GM19397 (cell line): ENCODE data around the gene RGS8.

Experiments used
- ATAC-seq: cut with Tn5 transposase; IDR thresholded peaks from one replicate; pipeline ENCODE4 v1.9.1; 2021; ENCODE audit warnings: mild to moderate bottlenecking, moderate library complexity; ENCODE audit not compliant: unreplicated experiment

Gene RGS8

GRCh38 chr1:182642461-182642860, 41.9 kb downstream of the RGS8 start:
- no peak for ATAC-seq

- no peak for ATAC-seq
Measured at GRCh38 chr1:182641561-182641960, 42.8 kb downstream of the RGS8 start.

DNA sequence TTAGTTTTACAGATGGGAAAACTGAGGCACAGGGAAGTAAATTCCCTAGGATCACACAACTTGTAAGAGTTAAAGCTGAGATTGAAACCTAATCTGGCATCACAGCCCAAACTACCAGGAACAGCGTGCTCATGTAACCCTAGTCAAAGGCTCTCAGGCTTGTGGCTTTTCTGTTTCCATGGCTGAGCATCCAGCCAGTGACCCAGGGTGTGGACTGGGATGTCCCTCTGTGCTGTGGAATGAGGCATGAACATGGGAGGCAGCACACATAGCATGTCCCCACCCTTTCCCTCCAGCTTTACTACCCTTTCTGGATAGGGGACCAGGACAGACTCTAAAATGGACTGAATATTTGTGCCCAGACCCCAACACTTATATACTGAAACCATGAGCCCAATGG, 45.1 kb downstream of the RGS8 start:
- ATAC-seq, result no peak

DNA sequence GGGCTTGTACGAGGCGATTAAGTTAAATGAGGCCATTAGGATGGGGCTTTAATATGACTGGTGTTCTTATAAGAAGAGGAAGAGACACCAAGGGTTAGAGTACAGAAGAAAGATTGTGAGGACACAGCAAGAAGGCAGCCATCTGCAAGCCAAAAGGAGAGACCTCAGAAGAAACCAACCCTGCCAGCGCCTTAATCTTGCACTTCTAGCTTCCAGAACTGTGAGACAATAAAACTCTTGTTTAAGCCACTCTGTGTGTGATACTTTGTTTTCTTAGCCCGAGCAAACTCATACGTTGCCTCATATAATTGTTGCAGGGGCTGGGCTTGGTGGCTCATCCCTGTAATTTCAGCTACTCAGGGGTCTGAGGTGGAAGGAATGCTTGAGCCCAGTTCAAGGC, 46.6 kb downstream of the RGS8 start:
- ATAC-seq, result no peak

- ATAC-seq, result no peak
Measured at GRCh38 chr1:182635871-182636270, 48.5 kb downstream of the RGS8 start.
